ENCODE measurements around the gene RFX2. TPM values are rescaled to one million over a fixed set of nuclear protein-coding genes. Genes with fewer than 3 reads are reported as not detected.

Gene RFX2
- total and polyA plus RNA-seq, 4 donors, result 13.1 to 54.2 (median 20.0) TPM

DNA sequence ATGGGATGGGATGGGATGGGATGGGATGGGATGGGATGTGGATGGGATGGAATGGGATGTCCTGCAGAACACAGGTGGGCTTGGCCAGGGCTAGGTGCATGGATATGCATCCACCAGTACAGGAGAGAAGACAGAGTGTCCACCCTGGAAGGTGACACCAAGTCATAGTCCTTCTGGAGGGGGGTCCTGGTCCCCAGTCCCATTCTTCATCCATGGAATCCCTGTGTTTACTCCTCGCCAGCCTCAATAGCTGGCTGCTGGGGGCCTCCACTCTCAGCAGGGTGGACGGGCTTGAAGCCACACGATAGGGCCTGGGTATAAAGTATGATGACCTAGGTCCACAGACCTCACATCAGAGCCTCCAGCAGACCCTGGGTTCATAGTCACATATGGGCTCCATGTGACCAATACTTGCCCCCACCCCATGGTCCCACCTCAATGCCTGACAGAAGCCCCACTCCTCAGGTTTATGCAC lies 40.1 kb downstream of the RFX2 start:
- no peak overlapping the region for H3K9ac ChIP-seq (ENCODE audit: insufficient read depth in 1 of 2, low read length in 2 of 2)
- no peak for DNase-seq
- no peaks in the 10 kb centered on the region for H3K27me3 ChIP-seq (ENCODE audit: control insufficient read depth in 3 of 3, insufficient read depth in 3 of 3, low read length in 2 of 3)
- TF ChIP-seq, protein P1, sequence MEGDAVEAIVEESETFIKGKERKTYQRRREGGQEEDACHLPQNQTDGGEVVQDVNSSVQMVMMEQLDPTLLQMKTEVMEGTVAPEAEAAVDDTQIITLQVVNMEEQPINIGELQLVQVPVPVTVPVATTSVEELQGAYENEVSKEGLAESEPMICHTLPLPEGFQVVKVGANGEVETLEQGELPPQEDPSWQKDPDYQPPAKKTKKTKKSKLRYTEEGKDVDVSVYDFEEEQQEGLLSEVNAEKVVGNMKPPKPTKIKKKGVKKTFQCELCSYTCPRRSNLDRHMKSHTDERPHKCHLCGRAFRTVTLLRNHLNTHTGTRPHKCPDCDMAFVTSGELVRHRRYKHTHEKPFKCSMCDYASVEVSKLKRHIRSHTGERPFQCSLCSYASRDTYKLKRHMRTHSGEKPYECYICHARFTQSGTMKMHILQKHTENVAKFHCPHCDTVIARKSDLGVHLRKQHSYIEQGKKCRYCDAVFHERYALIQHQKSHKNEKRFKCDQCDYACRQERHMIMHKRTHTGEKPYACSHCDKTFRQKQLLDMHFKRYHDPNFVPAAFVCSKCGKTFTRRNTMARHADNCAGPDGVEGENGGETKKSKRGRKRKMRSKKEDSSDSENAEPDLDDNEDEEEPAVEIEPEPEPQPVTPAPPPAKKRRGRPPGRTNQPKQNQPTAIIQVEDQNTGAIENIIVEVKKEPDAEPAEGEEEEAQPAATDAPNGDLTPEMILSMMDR (IDR thresholded peaks at IDR 0.05; ENCODE audit: control extremely low read depth, extremely low read depth), result no peak
- no peak overlapping the region for H3K4me3 ChIP-seq
- WGBS, 2 donors, result 97 to 98% methylated on average over 3 of the region's 3 CpGs
- peak overlapping the region in 1 of 2 donors; percentile 63 for H3K27ac ChIP-seq (ENCODE audit: low read depth in 1 of 2, low read length in 1 of 2)
- no peaks in the 10 kb centered on the region for H3K9me3 ChIP-seq (ENCODE audit: control insufficient read depth in 4 of 4, insufficient read depth in 3 of 4, low read length in 3 of 4)
- peaks cover 0 to 2% (median 0%) of the 10 kb centered on the region in 4 donors for H3K36me3 ChIP-seq (ENCODE audit: control insufficient read depth in 4 of 4, insufficient read depth in 4 of 4, low read length in 4 of 4)
- ATAC-seq (ENCODE audit: insufficient read depth, low FRiP score), result no peak
- peaks cover 15 to 23% (median 21%) of the 10 kb centered on the region in 5 donors for H3K4me1 ChIP-seq (ENCODE audit: control insufficient read depth in 5 of 5, insufficient read depth in 5 of 5, low read length in 5 of 5)

DNA sequence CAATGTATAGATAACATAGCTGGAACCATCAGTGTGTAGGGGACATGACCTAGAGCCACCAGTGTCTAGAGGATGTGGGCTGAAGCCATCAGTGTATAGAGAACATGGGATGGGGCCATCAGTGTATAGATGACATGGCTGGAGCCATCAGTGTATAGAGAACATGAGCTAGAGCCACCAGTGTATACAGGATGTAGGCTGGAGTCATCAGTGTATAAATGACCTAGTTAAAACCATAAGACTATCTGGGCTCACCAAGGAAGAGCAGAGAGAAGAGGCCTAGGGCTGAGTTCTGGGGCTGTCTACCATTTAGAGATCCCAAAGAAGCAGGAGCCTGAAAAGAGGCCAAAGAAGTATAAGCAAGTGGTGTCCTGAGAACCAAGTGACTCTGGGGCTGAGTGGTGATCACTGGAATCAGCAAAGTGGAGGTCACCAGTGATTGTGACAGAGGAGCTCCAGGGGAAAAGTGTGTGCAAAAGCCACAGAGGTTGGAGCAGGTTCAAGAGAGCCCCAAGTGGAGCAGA lies 41.0 kb downstream of the RFX2 start:
- TF ChIP-seq, protein P1 (IDR thresholded peaks at IDR 0.05; ENCODE audit: control extremely low read depth, extremely low read depth), result no peak
- Histone ChIP-seq H3K9me3 (ENCODE audit: control insufficient read depth in 4 of 4, insufficient read depth in 3 of 4, low read length in 3 of 4) (no peaks in the 10 kb centered on the region), H3K4me1 (ENCODE audit: control insufficient read depth in 5 of 5, insufficient read depth in 5 of 5, low read length in 5 of 5) (peaks cover 18 to 26% (median 21%) of the 10 kb centered on the region in 5 donors), H3K27me3 (ENCODE audit: control insufficient read depth in 3 of 3, insufficient read depth in 3 of 3, low read length in 2 of 3) (no peaks in the 10 kb centered on the region), H3K4me3 (no peak overlapping the region), H3K9ac (ENCODE audit: insufficient read depth in 1 of 2, low read length in 2 of 2) (no peak overlapping the region), H3K36me3 (ENCODE audit: control insufficient read depth in 4 of 4, insufficient read depth in 4 of 4, low read length in 4 of 4) (peaks cover 0 to 2% (median 0%) of the 10 kb centered on the region in 4 donors), H3K27ac (ENCODE audit: low read depth in 1 of 2, low read length in 1 of 2) (no peak overlapping the region)
- no peak for ATAC-seq (ENCODE audit: insufficient read depth, low FRiP score)
- no peak for DNase-seq

DNA sequence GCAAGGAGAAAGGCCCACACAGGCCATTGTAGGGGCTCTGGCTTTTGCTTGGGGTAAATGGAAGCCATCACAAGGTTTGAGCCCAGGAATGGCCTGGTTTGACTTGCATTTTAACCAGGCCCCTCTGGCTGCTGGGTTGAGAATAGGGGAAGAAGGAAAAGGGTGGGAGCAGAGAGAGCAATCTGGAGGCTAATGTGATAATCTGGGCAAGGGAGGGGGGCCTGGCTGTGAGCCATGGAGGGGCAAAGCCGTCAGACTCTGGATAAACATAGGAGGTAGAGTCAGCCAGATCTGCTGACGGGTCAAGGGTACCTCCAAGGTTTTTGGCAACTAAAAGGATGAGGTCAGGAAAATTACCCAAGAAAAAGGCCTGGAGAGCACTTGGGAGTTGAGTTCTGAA lies 41.6 kb downstream of the RFX2 start:
- H3K9ac ChIP-seq (ENCODE audit: insufficient read depth in 1 of 2, low read length in 2 of 2), result no peak overlapping the region
- H3K4me1 ChIP-seq (ENCODE audit: control insufficient read depth in 5 of 5, insufficient read depth in 5 of 5, low read length in 5 of 5), result peaks cover 21 to 32% (median 23%) of the 10 kb centered on the region in 5 donors
- TF ChIP-seq, protein P1 (IDR thresholded peaks at IDR 0.05; ENCODE audit: control extremely low read depth, extremely low read depth), result no peak
- H3K36me3 ChIP-seq (ENCODE audit: control insufficient read depth in 4 of 4, insufficient read depth in 4 of 4, low read length in 4 of 4), result peaks cover 0 to 2% (median 0%) of the 10 kb centered on the region in 4 donors
- 30 to 43% methylated on average over 2 of the region's 2 CpGs for WGBS, 2 donors
- no peaks in the 10 kb centered on the region for H3K9me3 ChIP-seq (ENCODE audit: control insufficient read depth in 4 of 4, insufficient read depth in 3 of 4, low read length in 3 of 4)
- DNase-seq, result no peak
- peak overlapping the region in 1 of 2 donors; percentile 62 for H3K27ac ChIP-seq (ENCODE audit: low read depth in 1 of 2, low read length in 1 of 2)
- H3K4me3 ChIP-seq, result no peak overlapping the region
- ATAC-seq (ENCODE audit: insufficient read depth, low FRiP score), result no peak
- H3K27me3 ChIP-seq (ENCODE audit: control insufficient read depth in 3 of 3, insufficient read depth in 3 of 3, low read length in 2 of 3), result no peaks in the 10 kb centered on the region

DNA sequence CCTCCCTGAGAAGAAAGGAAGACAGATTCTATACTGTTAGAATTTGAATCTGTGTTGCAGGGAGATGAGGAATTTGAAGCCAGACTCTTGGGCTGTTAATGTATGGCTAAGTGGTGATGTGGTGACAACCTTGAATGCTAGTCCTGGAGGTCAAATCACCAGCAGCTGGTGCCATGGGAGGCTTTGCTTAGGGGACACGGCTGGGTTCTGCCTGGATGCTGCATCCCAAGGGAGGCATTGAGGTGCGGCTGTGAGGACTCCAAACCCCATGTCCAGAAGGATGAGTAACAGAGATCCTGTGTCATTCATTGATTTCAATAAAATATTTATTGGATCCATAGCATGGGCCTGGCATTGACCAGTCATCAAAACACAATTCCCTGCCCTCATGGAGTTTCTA lies 42.3 kb downstream of the RFX2 start:
- H3K9me3 ChIP-seq (ENCODE audit: control insufficient read depth in 4 of 4, insufficient read depth in 3 of 4, low read length in 3 of 4), result no peaks in the 10 kb centered on the region
- DNase-seq (no peak), ATAC-seq (ENCODE audit: insufficient read depth, low FRiP score) (no peak)
- WGBS, 2 donors, result 98 to 100% methylated on average over 2 of the region's 2 CpGs
- H3K27me3 ChIP-seq (ENCODE audit: control insufficient read depth in 3 of 3, insufficient read depth in 3 of 3, low read length in 2 of 3), result no peaks in the 10 kb centered on the region
- no peak overlapping the region for H3K9ac ChIP-seq (ENCODE audit: insufficient read depth in 1 of 2, low read length in 2 of 2)
- TF ChIP-seq, protein P1 (IDR thresholded peaks at IDR 0.05; ENCODE audit: control extremely low read depth, extremely low read depth), result no peak
- H3K27ac ChIP-seq (ENCODE audit: low read depth in 1 of 2, low read length in 1 of 2), result peak overlapping the region in 1 of 2 donors; percentile 95
- H3K4me3 ChIP-seq, result no peak overlapping the region
- H3K36me3 ChIP-seq (ENCODE audit: control insufficient read depth in 4 of 4, insufficient read depth in 4 of 4, low read length in 4 of 4), result peaks cover 0 to 2% (median 0%) of the 10 kb centered on the region in 4 donors
- H3K4me1 ChIP-seq (ENCODE audit: control insufficient read depth in 5 of 5, insufficient read depth in 5 of 5, low read length in 5 of 5), result peaks cover 21 to 36% (median 27%) of the 10 kb centered on the region in 5 donors
